K562 (cell line): ENCODE measurements around the gene ZACN. TPM values are rescaled to one million over a fixed set of nuclear protein-coding genes. Genes with fewer than 3 reads are reported as not detected.

Source experiments
- ATAC-seq: fragments of 200-7000 bp; cut with Tn5 transposase; 3 replicates; pipeline ENCODE4 v1.9.1; 2020; ENCODE audit warnings: moderate library complexity
- BruUV-seq: library from RNA; stranded (reverse); fragments of 400-500 nt; replicated peaks from 2 replicates; lab custom pipeline; 2021; lab: Mats Ljungman, UMichigan
- CTCF ChIA-PET: fragments of 300-600 bp; formaldehyde crosslinking; extraction: SDS; loops from one replicate; lab custom pipeline; 2021; ENCODE audit warnings: low intra/inter-chr PET ratio; lab: Yijun Ruan, JAX
- POLR2A ChIA-PET: fragments of 300-600, 350-650 bp; sonication (Branson Sonifier 250); formaldehyde crosslinking; extraction: SDS; loops from one replicate; lab custom pipeline; 2021; ENCODE audit warnings: antibody characterized with exemption, inconsistent platforms; lab: Yijun Ruan, JAX
- DNase-seq, 4 experiments: peaks; one replicate each; pipeline versions ENCODE4 v3.0.0 to v3.0.0-alpha.2; 2011 to 2018; ENCODE audit warnings: low spot score in 3 of 4, mixed read lengths in 3 of 4; ENCODE audit errors: extremely low read depth in 1 of 4
- FAIRE-seq: peaks from 2 replicates; lab custom pipeline; 2011; peaks lifted over from hg19 to GRCh38; lab: Jason Lieb, UNC
- H2AFZ ChIP-seq: 2 replicates; pipeline ENCODE4 v1.6.0; 2011; ENCODE audit warnings: low read depth, low read length, control low read depth, inconsistent platforms
- H3K27ac ChIP-seq: fragments of 200-600 bp; 3 replicates; pipeline ENCODE4 v1.8.0; 2011; ENCODE audit warnings: low read depth, mild to moderate bottlenecking, control low read depth, inconsistent platforms, low read length, moderate library complexity, mixed read lengths; ENCODE audit errors: extremely low read depth
- H3K27me3 ChIP-seq, 2 experiments: fragments of 300-600 bp in 1 of 2; 2 replicates in 1 of 2; 3 replicates in 1 of 2; pipeline versions ENCODE4 v1.6.0 to v1.8.0; 2011; ENCODE audit warnings: inconsistent platforms in 2 of 2, low read length in 2 of 2, mild to moderate bottlenecking in 1 of 2, mixed read lengths in 1 of 2, moderate library complexity in 1 of 2; ENCODE audit not compliant: control insufficient read depth in 2 of 2, insufficient read depth in 2 of 2
- H3K36me3 ChIP-seq: fragments of 300-600 bp; 3 replicates; pipeline ENCODE4 v1.8.0; 2011; ENCODE audit warnings: mild to moderate bottlenecking, low read length, inconsistent platforms; ENCODE audit not compliant: control insufficient read depth, insufficient read depth
- H3K4me1 ChIP-seq, 2 experiments: fragments of 200-600 bp in 1 of 2; replicated peaks in 1 of 2; 2 replicates in 1 of 2; 3 replicates in 1 of 2; pipeline versions ENCODE4 v1.5.1 to v1.8.0; 2011; ENCODE audit warnings: inconsistent platforms in 2 of 2, low read length in 2 of 2, mild to moderate bottlenecking in 1 of 2, mixed read lengths in 1 of 2, moderate library complexity in 1 of 2; ENCODE audit not compliant: control insufficient read depth in 2 of 2, insufficient read depth in 2 of 2
- H3K4me2 ChIP-seq: 2 replicates; pipeline ENCODE4 v1.6.1; 2011; ENCODE audit warnings: low read length, control low read depth, inconsistent platforms, mixed read lengths; ENCODE audit not compliant: insufficient read depth
- H3K4me3 ChIP-seq: fragments of 200-600 bp; sonication (generic), shearing (Covaris generic); 2 replicates; pipeline ENCODE4 v1.5.1; 2016; ENCODE audit warnings: control low read depth, inconsistent platforms
- H3K79me2 ChIP-seq: fragments of 200-600 bp; 3 replicates; pipeline ENCODE4 v1.8.0; 2011; ENCODE audit warnings: low read length, inconsistent platforms; ENCODE audit not compliant: control insufficient read depth, insufficient read depth
- H3K9ac ChIP-seq, 2 experiments: 2 replicates each; pipeline versions ENCODE4 v1.6.0 to v1.6.1; 2011; ENCODE audit warnings: low read depth in 2 of 2, low read length in 2 of 2, control low read depth in 1 of 2, inconsistent platforms in 1 of 2, mild to moderate bottlenecking in 1 of 2, mixed read lengths in 1 of 2; ENCODE audit not compliant: insufficient read depth in 1 of 2
- H3K9me1 ChIP-seq: one replicate; pipeline ENCODE4 v1.6.0; 2011; ENCODE audit warnings: inconsistent platforms, mild to moderate bottlenecking, low read length, moderate library complexity; ENCODE audit not compliant: control insufficient read depth, insufficient read depth
- H3K9me3 ChIP-seq: replicated peaks from 2 replicates; pipeline ENCODE4 v1.5.1; 2011; ENCODE audit warnings: low read depth, low read length, inconsistent platforms; ENCODE audit not compliant: control insufficient read depth, insufficient read depth
- H4K20me1 ChIP-seq: replicated peaks from 2 replicates; pipeline ENCODE4 v1.6.1; 2011; ENCODE audit warnings: low read length, inconsistent platforms, mixed read lengths; ENCODE audit not compliant: control insufficient read depth, insufficient read depth
- NFRKB ChIP-seq: fragments of 450-650 bp; IDR thresholded peaks from 2 replicates; pipeline ENCODE4 v1.6.1; 2016; ENCODE audit warnings: low read depth
- TOE1 ChIP-seq, 2 experiments: fragments of 450-650 bp in 1 of 2; sonication (generic) in 1 of 2; formaldehyde crosslinking in 1 of 2; IDR thresholded peaks; 2 replicates each; pipeline versions ENCODE4 v1.7.1 to v1.8.0; 2016 to 2022; ENCODE audit warnings: borderline replicate concordance in 2 of 2, mild to moderate bottlenecking in 2 of 2, antibody characterized with exemption in 1 of 2, inconsistent platforms in 1 of 2, low read depth in 1 of 2, missing genetic modification reagents in 1 of 2, moderate library complexity in 1 of 2
- ZKSCAN8 ChIP-seq: fragments of 200-800 bp; sonication (Bioruptor generic); IDR thresholded peaks from 2 replicates; pipeline ENCODE4 v1.6.1; 2016; ENCODE audit warnings: missing genetic modification characterization, missing compliant biosample characterization
- WGBS: fragments of 100-300 bp; shearing (Covaris generic); methylation state at CpG from one replicate; pipeline ENCODE4 v1.1.6; 2016; ENCODE audit warnings: low coverage, mixed read lengths; ENCODE audit not compliant: insufficient coverage; ENCODE audit errors: missing lambda C conversion rate; 5-methylcytosine and 5-hydroxymethylcytosine counted together
- in situ Hi-C: fragments of 300-500 bp; cut with MboI; formaldehyde crosslinking; loops from 4 replicates; pipeline ENCODE4 v1.15.0; 2018; ENCODE audit warnings: inconsistent platforms, mixed read lengths
- intact Hi-C: fragments of 100-400 bp; cut with micrococcal nuclease; formaldehyde crosslinking; loops from 2 replicates; pipeline ENCODE4 v1.14.2; 2022
- polyA plus RNA-seq, 8 experiments: library from polyadenylated mRNA; depleted of rRNA in 4 of 8; stranded (reverse) in 5 of 8; unstranded in 3 of 8; fragments of >200 nt; fragmentation: Nextera tagmentation in 2 of 8; fragmentation: Illumina TruSeq in 1 of 8; extraction: Ambion mirVana in 2 of 8; extraction: Trizol in 1 of 8; gene quantifications; 2 replicates each; pipeline versions ENCODE4 v1.2.1 to v1.2.3, GENCODE V29; 2011 to 2014; ENCODE audit warnings: inconsistent platforms in 1 of 8, missing spikeins in 1 of 8
- total RNA-seq, 7 experiments: library from RNA; depleted of rRNA in 6 of 7; stranded (reverse); fragments of >200 nt in 6 of 7; fragmentation: Illumina TruSeq in 2 of 7; extraction: Trizol in 2 of 7; gene quantifications; 2 replicates each; pipeline versions ENCODE4 v1.2.1 to v1.2.3, GENCODE V29; 2011 to 2021; ENCODE audit warnings: low replicate concordance in 1 of 7

ZACN gene
- total and polyA plus RNA-seq, 9 of the 15 experiments (the other 6 are each of a cell fraction or from before 2014, with no cell fraction given) = 0.07 TPM; not detected in 8

DNA sequence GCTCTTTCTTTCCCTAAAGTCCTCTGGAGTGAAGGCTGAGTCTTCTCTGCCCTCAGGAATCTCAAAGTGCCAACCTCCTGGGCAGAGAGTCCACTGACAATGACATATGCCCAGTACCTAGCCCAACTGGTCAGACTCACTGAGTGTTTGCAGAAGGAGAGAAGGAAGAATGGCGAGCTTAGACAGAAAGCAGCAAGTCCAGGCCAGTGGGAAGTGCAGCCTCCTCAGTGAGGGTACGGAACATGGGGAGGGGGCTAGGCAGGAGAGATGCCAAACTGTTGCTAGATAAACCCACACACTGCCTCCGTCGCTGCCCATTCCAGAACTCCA lies 23.9 kb downstream of the ZACN start:
- no peaks in the 10 kb centered on the region for H3K27me3 ChIP-seq
- peaks cover 12 to 15% of the 10 kb centered on the region in 2 experiments for H3K4me1 ChIP-seq
- peak overlapping the region; percentile 79 for H3K27ac ChIP-seq
- in situ Hi-C loops (no loop called here), intact Hi-C loops (no loop called here)
- peak overlapping the region; percentile 95 for H3K4me2 ChIP-seq
- no peaks in the 10 kb centered on the region for H3K9me3 ChIP-seq
- peak overlapping the region; percentile 99 for H2AFZ ChIP-seq
- ChIA-PET CTCF (no interaction called here), POLR2A (interaction anchor here (0.6 to 1.3 kb wide), 4 partner anchors 15 to 160 kb away, joined by 3 to 4 read pairs (median 4); no protein-coding TSS in a partner anchor)
- 3% methylated on average over 4 of the region's 4 CpGs for WGBS
- DNase-seq (no peak), ATAC-seq (0 out of 3 replicates have a peak, but pooled peaks have one; percentile 3), FAIRE-seq (no peak)
- TF ChIP-seq NFRKB (no peak), ZKSCAN8 (CRISPR knock-in tag) (0 out of 2 replicates have a peak, but pooled peaks have one; percentile 13), TOE1 (IDR thresholded peaks at IDR 0.05; ENCODE audit: borderline replicate concordance) (no peak), TOE1 (CRISPR knock-in tag; IDR thresholded peaks at IDR 0.05; ENCODE audit: borderline replicate concordance, low read depth) (0 out of 2 replicates have a peak, but pooled peaks have one; percentile 15)
- peaks cover 27% of the 10 kb centered on the region; the same call in 2 of the 3 replicates for H3K36me3 ChIP-seq
- peaks cover 11% of the 10 kb centered on the region for H3K79me2 ChIP-seq
- H3K4me3 ChIP-seq = peak overlapping the region; percentile 88
- no peaks in the 10 kb centered on the region for H4K20me1 ChIP-seq
- BruUV-seq = no TSS peak
- peaks cover 2% of the 10 kb centered on the region for H3K9me1 ChIP-seq
- H3K9ac ChIP-seq = peak overlapping the region; percentile 81 to 95
